Activated naive CD4-positive, alpha-beta T cell treated with anti-CD3 and anti-CD28 coated beads for 36 hours (primary cell): ENCODE results near the gene ZCRB1. TPM values are rescaled to one million over a fixed set of nuclear protein-coding genes. Genes with fewer than 3 reads are reported as not detected.

ENCODE experiments used
- CTCF ChIA-PET: fragments of 350-600 bp; sonication (Branson Sonifier 250); formaldehyde crosslinking; loops from one replicate; lab custom pipeline; 2021; ENCODE audit warnings: antibody characterized with exemption; lab: Charles Lee
- DNase-seq: peaks from one replicate; pipeline ENCODE4 v3.0.0-alpha.2; 2020
- H3K27ac Mint-ChIP-seq: one replicate; pipeline ENCODE4 v1.8.0; 2021; ENCODE audit warnings: mild to moderate bottlenecking, mixed read lengths
- H3K27me3 Mint-ChIP-seq: one replicate; pipeline ENCODE4 v1.8.0; 2021; ENCODE audit warnings: low read depth, mixed read lengths
- H3K36me3 Mint-ChIP-seq: one replicate; pipeline ENCODE4 v1.8.0; 2021; ENCODE audit warnings: low read depth, mixed read lengths
- H3K4me1 Mint-ChIP-seq: one replicate; pipeline ENCODE4 v1.8.0; 2021; ENCODE audit warnings: low read depth, mixed read lengths
- H3K4me3 Mint-ChIP-seq: one replicate; pipeline ENCODE4 v1.8.0; 2021; ENCODE audit warnings: mild to moderate bottlenecking, moderate library complexity, mixed read lengths
- H3K9me3 Mint-ChIP-seq: one replicate; pipeline ENCODE4 v1.8.0; 2021; ENCODE audit warnings: mixed read lengths
- intact Hi-C: fragments of 100-400 bp; cut with micrococcal nuclease; formaldehyde crosslinking; loops from one replicate; pipeline ENCODE4 v1.15.1; 2023
- microRNA-seq: library from miRNA; unstranded; fragments of <30 nt; microRNA quantifications from one replicate; pipeline ENCODE4 v1.2.0, GENCODE V29; 2022; ENCODE audit warnings: borderline microRNAs expressed, borderline replicate concordance
- total RNA-seq, 2 experiments: library from RNA; stranded (reverse); gene quantifications; one replicate each; pipeline ENCODE4 v1.2.3, GENCODE V29; 2021

ZCRB1 gene
- total RNA-seq, 2 experiments from 2014 or later, result 79.5 to 84.2 TPM

- Mint-ChIP-seq H3K9me3 (no peaks in the 10 kb centered on the region), H3K27ac (no peak overlapping the region), H3K4me3 (no peak overlapping the region), H3K4me1 (no peaks in the 10 kb centered on the region), H3K36me3 (no peaks in the 10 kb centered on the region), H3K27me3 (peaks cover 2% of the 10 kb centered on the region)
- CTCF ChIA-PET, result no interaction called here
- intact Hi-C loops, result no loop called here
- no peak for DNase-seq
These were observed 55.3 kb downstream of the ZCRB1 start for GRCh38 chr12:42270596-42270995.

- peaks cover 2% of the 10 kb centered on the region for H3K27me3 Mint-ChIP-seq
- intact Hi-C loops, result no loop called here
- DNase-seq, result no peak
- H3K36me3 Mint-ChIP-seq, result no peaks in the 10 kb centered on the region
- peaks cover 2% of the 10 kb centered on the region for H3K4me1 Mint-ChIP-seq
- no peak overlapping the region for H3K27ac Mint-ChIP-seq
- H3K9me3 Mint-ChIP-seq, result no peaks in the 10 kb centered on the region
- CTCF ChIA-PET, result no interaction called here
- H3K4me3 Mint-ChIP-seq, result no peak overlapping the region
These were observed 58.3 kb downstream of the ZCRB1 start for GRCh38 chr12:42267413-42268190.

- CTCF ChIA-PET, result no interaction called here
- H3K27me3 Mint-ChIP-seq, result peaks cover 2% of the 10 kb centered on the region
- H3K36me3 Mint-ChIP-seq, result no peaks in the 10 kb centered on the region
- no peak overlapping the region for H3K4me3 Mint-ChIP-seq
- H3K9me3 Mint-ChIP-seq, result no peaks in the 10 kb centered on the region
- DNase-seq, result no peak
- no peak overlapping the region for H3K27ac Mint-ChIP-seq
- intact Hi-C loops, result no loop called here
- H3K4me1 Mint-ChIP-seq, result peaks cover 2% of the 10 kb centered on the region
These were observed 59.2 kb downstream of the ZCRB1 start for GRCh38 chr12:42266579-42267230.

- H3K9me3 Mint-ChIP-seq, result no peaks in the 10 kb centered on the region
- DNase-seq, result no peak
- no peak overlapping the region for H3K4me3 Mint-ChIP-seq
- CTCF ChIA-PET, result no interaction called here
- peaks cover 2% of the 10 kb centered on the region for H3K4me1 Mint-ChIP-seq
- H3K27ac Mint-ChIP-seq, result no peak overlapping the region
- H3K27me3 Mint-ChIP-seq, result no peaks in the 10 kb centered on the region
- no peaks in the 10 kb centered on the region for H3K36me3 Mint-ChIP-seq
- intact Hi-C loops, result no loop called here
These were observed 63.6 kb downstream of the ZCRB1 start for GRCh38 chr12:42262271-42262670.

Small RNA genes lying within 50 kb of the gene (microRNA-seq; reads per million reads assigned to microRNA genes)
- not detected for gene MIR7851

Other genes with a start within 250 kb of the ZCRB1 start
- 1 to 10 TPM; 4.6 to 5.1 TPM for gene GXYLT1, start 181.2 kb downstream of the ZCRB1 start, total RNA-seq
- gene YAF2, start 87.8 kb downstream of the ZCRB1 start, total RNA-seq, result 10 to 100 TPM; 28.6 to 34.8 TPM
- gene PPHLN1, start 73 bp upstream of the ZCRB1 start, total RNA-seq, result 10 to 100 TPM; 52.9 to 63.3 TPM